Liver (tissue), 9 donors: ENCODE data around the gene SOBP. TPM values are rescaled to one million over a fixed set of nuclear protein-coding genes. Genes with fewer than 3 reads are reported as not detected.

ENCODE experiments used
- DNase-seq: peaks from one replicate; pipeline ENCODE4 v3.0.0-alpha.2; 2017; ENCODE audit warnings: low spot score
- H3K27ac ChIP-seq, 2 donors: one replicate each; pipeline ENCODE4 v1.7.0; 2013; ENCODE audit warnings: inconsistent platforms in 2 of 2, low read length in 2 of 2, control low read depth in 1 of 2, low read depth in 1 of 2, mild to moderate bottlenecking in 1 of 2
- H3K27me3 ChIP-seq, 4 donors: one replicate each; pipeline versions ENCODE4 v1.6.1 to v1.7.0; 2013; ENCODE audit warnings: low read length in 3 of 4, inconsistent platforms in 1 of 4, mild to moderate bottlenecking in 1 of 4, moderate library complexity in 1 of 4; ENCODE audit not compliant: control insufficient read depth in 4 of 4, insufficient read depth in 4 of 4
- H3K36me3 ChIP-seq, 4 donors: one replicate each; pipeline versions ENCODE4 v1.6.1 to v1.7.0; 2013; ENCODE audit warnings: low read length in 3 of 4, mild to moderate bottlenecking in 3 of 4, low read depth in 1 of 4, moderate library complexity in 1 of 4; ENCODE audit not compliant: control insufficient read depth in 4 of 4, insufficient read depth in 3 of 4
- H3K4me1 ChIP-seq, 4 donors: one replicate each; pipeline versions ENCODE4 v1.6.1 to v1.7.0; 2013; ENCODE audit warnings: low read length in 3 of 4, mild to moderate bottlenecking in 3 of 4, moderate library complexity in 1 of 4; ENCODE audit not compliant: control insufficient read depth in 4 of 4, insufficient read depth in 4 of 4
- H3K4me3 ChIP-seq, 3 donors: one replicate each; pipeline versions ENCODE4 v1.6.1 to v1.7.0; 2013; ENCODE audit warnings: low read length in 3 of 3, control low read depth in 1 of 3, low read depth in 1 of 3, mild to moderate bottlenecking in 1 of 3
- H3K9ac ChIP-seq, 2 donors: one replicate each; pipeline ENCODE4 v1.7.0; 2013; ENCODE audit warnings: low read length in 2 of 2, mild to moderate bottlenecking in 2 of 2, moderate library complexity in 2 of 2, control low read depth in 1 of 2, low read depth in 1 of 2
- H3K9me3 ChIP-seq, 4 donors: one replicate each; pipeline versions ENCODE4 v1.6.1 to v1.7.0; 2013; ENCODE audit warnings: low read length in 3 of 4; ENCODE audit not compliant: control insufficient read depth in 4 of 4
- EGR1 ChIP-seq, 2 donors: IDR thresholded peaks; 2 replicates each; pipeline ENCODE4 v1.6.1; 2016 to 2018; ENCODE audit warnings: antibody characterized with exemption in 2 of 2, low read depth in 2 of 2
- FOXA1 ChIP-seq: IDR thresholded peaks from 2 replicates; pipeline ENCODE4 v1.6.1; 2016; ENCODE audit warnings: antibody characterized with exemption
- GABPA ChIP-seq, 2 donors: IDR thresholded peaks in 1 of 2; conservative IDR thresholded peaks in 1 of 2; 2 replicates each; pipeline ENCODE4 v1.6.1; 2016; ENCODE audit warnings: antibody characterized with exemption in 2 of 2, mild to moderate bottlenecking in 1 of 2, moderate library complexity in 1 of 2
- HNF4A ChIP-seq, 2 donors: conservative IDR thresholded peaks; 2 replicates each; pipeline ENCODE4 v1.6.1; 2016; ENCODE audit warnings: antibody characterized with exemption in 2 of 2, mild to moderate bottlenecking in 2 of 2
- HNF4G ChIP-seq: IDR thresholded peaks from 2 replicates; pipeline ENCODE4 v1.6.1; 2016; ENCODE audit warnings: antibody characterized with exemption
- JUND ChIP-seq, 2 donors: IDR thresholded peaks; 2 replicates each; pipeline ENCODE4 v1.6.1; 2016; ENCODE audit warnings: antibody characterized with exemption in 2 of 2
- NR2F2 ChIP-seq: IDR thresholded peaks from 2 replicates; pipeline ENCODE4 v1.6.1; 2016; ENCODE audit warnings: antibody characterized with exemption
- RXRA ChIP-seq, 2 donors: IDR thresholded peaks; 2 replicates each; pipeline ENCODE4 v1.6.1; 2017 to 2018; ENCODE audit warnings: antibody characterized with exemption in 2 of 2, mild to moderate bottlenecking in 1 of 2
- SP1 ChIP-seq: IDR thresholded peaks from 2 replicates; pipeline ENCODE4 v1.6.1; 2018; ENCODE audit warnings: antibody characterized with exemption, mild to moderate bottlenecking
- TAF1 ChIP-seq: conservative IDR thresholded peaks from 2 replicates; pipeline ENCODE4 v1.6.1; 2016; ENCODE audit warnings: antibody characterized with exemption, mild to moderate bottlenecking
- YY1 ChIP-seq: IDR thresholded peaks from 2 replicates; pipeline ENCODE4 v1.6.1; 2016; ENCODE audit warnings: antibody characterized with exemption, mild to moderate bottlenecking
- WGBS: extraction: QIAGEN DNeasy Blood & Tissue Kit; methylation state at CpG from one replicate; pipeline ENCODE4 v1.1.7; 2013; 5-methylcytosine and 5-hydroxymethylcytosine counted together
- polyA plus RNA-seq, 2 donors: library from polyadenylated mRNA; stranded (reverse) in 1 of 2; unstranded in 1 of 2; fragments of 200-250 nt in 1 of 2; fragments of >200 nt in 1 of 2; fragmentation: Nextera tagmentation in 1 of 2; extraction: Ambion mirVana in 1 of 2; gene quantifications; one replicate each; pipeline versions ENCODE4 v1.2.1 to v1.2.3, GENCODE V29; 2013 to 2015
- total RNA-seq, 2 donors: library from RNA; depleted of rRNA; stranded (reverse); fragments of >200 nt; gene quantifications; one replicate each; pipeline ENCODE4 v1.2.3, GENCODE V29; 2014
- TF ChIP-seq, protein P1 (sequence below): IDR thresholded peaks from 2 replicates; pipeline ENCODE4 v1.6.1; 2016; ENCODE audit warnings: antibody characterized with exemption
- TF ChIP-seq, protein P2 (sequence below): IDR thresholded peaks from 2 replicates; pipeline ENCODE4 v1.6.1; 2016; ENCODE audit warnings: antibody characterized with exemption
- TF ChIP-seq, protein P3 (sequence below): fragments of 150-350 bp; IDR thresholded peaks from 2 replicates; pipeline ENCODE4 v1.5.1; 2017; ENCODE audit warnings: improper control_type of control experiment, low read depth, low read length; ENCODE audit not compliant: missing input control
- donor health status: healthy.
- donor health status: healthy.
- donor health status: healthy.
- donor health status: healthy.
- donor health status: healthy.

Gene SOBP
- total and polyA plus RNA-seq, 4 donors = 0.99 to 5.4 (median 1.9) TPM

DNA sequence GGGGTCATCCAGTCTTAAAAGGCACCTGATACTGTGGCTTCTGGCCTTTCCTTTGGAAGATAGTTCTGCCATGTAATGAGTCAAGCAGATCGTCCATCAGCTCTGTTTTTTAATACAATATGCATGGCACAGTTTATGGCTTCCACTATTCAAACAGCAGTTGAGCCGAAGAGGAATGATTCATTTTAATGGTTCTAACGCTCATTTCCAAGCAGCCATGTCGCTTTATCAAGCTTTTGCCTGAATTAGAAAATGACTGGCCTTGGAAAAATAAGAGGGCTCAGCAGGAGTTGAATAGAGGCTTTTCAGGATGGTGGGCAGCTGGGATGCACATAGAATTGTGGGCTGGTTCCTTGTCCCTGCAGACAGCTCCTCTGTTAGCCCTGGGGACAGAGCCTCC lies 138.1 kb downstream of the SOBP start (continued):
- TF ChIP-seq HNF4G (no peak), NR2F2 (no peak), FOXA1 (no peak), RXRA (IDR thresholded peaks at IDR 0.05) (no peak), TAF1 (no peak), HNF4A (conservative IDR thresholded peaks at IDR 0.05) (no peak), JUND (IDR thresholded peaks at IDR 0.05) (no peak)
- TF ChIP-seq, protein P1, sequence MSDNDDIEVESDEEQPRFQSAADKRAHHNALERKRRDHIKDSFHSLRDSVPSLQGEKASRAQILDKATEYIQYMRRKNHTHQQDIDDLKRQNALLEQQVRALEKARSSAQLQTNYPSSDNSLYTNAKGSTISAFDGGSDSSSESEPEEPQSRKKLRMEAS = no peak

- H3K9me3 ChIP-seq = no peaks in the 10 kb centered on the region
- H3K36me3 ChIP-seq = no peaks in the 10 kb centered on the region
- no peak overlapping the region for H3K4me3 ChIP-seq
- no peaks in the 10 kb centered on the region for H3K4me1 ChIP-seq
- WGBS = 93% methylated on average over 3 of the region's 3 CpGs
- no peak for DNase-seq
- H3K27me3 ChIP-seq = no peaks in the 10 kb centered on the region
- TF ChIP-seq, protein P1 = no peak
- TF ChIP-seq SP1 (no peak), RXRA (IDR thresholded peaks at IDR 0.05) (no peak), TAF1 (no peak), YY1 (no peak)
- H3K27ac ChIP-seq = no peak overlapping the region
- H3K9ac ChIP-seq = no peak overlapping the region
These were observed 139.0 kb downstream of the SOBP start for GRCh38 chr6:107628878-107629277.

GRCh38 chr6:107629548-107630129 lies 139.7 kb downstream of the SOBP start:
- H3K27ac ChIP-seq = no peak overlapping the region
- no peaks in the 10 kb centered on the region for H3K9me3 ChIP-seq
- no peaks in the 10 kb centered on the region for H3K36me3 ChIP-seq
- H3K4me3 ChIP-seq = no peak overlapping the region
- H3K4me1 ChIP-seq = peaks cover 0 to 4% (median 0%) of the 10 kb centered on the region in 4 donors
- H3K9ac ChIP-seq = no peak overlapping the region
- TF ChIP-seq FOXA1 (no peak), NR2F2 (no peak), HNF4G (no peak), RXRA (IDR thresholded peaks at IDR 0.05) (no peak), GABPA (IDR thresholded peaks at IDR 0.05 in 1 of 2, conservative IDR thresholded peaks at IDR 0.05 in 1 of 2) (no peak), SP1 (no peak), EGR1 (IDR thresholded peaks at IDR 0.05; ENCODE audit: low read depth in 2 of 2) (no peak)
- TF ChIP-seq, protein P2, sequence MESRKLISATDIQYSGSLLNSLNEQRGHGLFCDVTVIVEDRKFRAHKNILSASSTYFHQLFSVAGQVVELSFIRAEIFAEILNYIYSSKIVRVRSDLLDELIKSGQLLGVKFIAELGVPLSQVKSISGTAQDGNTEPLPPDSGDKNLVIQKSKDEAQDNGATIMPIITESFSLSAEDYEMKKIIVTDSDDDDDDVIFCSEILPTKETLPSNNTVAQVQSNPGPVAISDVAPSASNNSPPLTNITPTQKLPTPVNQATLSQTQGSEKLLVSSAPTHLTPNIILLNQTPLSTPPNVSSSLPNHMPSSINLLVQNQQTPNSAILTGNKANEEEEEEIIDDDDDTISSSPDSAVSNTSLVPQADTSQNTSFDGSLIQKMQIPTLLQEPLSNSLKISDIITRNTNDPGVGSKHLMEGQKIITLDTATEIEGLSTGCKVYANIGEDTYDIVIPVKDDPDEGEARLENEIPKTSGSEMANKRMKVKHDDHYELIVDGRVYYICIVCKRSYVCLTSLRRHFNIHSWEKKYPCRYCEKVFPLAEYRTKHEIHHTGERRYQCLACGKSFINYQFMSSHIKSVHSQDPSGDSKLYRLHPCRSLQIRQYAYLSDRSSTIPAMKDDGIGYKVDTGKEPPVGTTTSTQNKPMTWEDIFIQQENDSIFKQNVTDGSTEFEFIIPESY = no peak
- TF ChIP-seq, protein P3, sequence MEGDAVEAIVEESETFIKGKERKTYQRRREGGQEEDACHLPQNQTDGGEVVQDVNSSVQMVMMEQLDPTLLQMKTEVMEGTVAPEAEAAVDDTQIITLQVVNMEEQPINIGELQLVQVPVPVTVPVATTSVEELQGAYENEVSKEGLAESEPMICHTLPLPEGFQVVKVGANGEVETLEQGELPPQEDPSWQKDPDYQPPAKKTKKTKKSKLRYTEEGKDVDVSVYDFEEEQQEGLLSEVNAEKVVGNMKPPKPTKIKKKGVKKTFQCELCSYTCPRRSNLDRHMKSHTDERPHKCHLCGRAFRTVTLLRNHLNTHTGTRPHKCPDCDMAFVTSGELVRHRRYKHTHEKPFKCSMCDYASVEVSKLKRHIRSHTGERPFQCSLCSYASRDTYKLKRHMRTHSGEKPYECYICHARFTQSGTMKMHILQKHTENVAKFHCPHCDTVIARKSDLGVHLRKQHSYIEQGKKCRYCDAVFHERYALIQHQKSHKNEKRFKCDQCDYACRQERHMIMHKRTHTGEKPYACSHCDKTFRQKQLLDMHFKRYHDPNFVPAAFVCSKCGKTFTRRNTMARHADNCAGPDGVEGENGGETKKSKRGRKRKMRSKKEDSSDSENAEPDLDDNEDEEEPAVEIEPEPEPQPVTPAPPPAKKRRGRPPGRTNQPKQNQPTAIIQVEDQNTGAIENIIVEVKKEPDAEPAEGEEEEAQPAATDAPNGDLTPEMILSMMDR = no peak
- DNase-seq = no peak
- no peaks in the 10 kb centered on the region for H3K27me3 ChIP-seq
- WGBS = 90% methylated on average over 6 of the region's 6 CpGs
